ENCODE data around the gene ARMC7. TPM values are rescaled to one million over a fixed set of nuclear protein-coding genes. Genes with fewer than 3 reads are reported as not detected.

ARMC7 gene
- total RNA-seq, 2 donors from 2014 or later: 20.5 to 20.7 TPM

DNA sequence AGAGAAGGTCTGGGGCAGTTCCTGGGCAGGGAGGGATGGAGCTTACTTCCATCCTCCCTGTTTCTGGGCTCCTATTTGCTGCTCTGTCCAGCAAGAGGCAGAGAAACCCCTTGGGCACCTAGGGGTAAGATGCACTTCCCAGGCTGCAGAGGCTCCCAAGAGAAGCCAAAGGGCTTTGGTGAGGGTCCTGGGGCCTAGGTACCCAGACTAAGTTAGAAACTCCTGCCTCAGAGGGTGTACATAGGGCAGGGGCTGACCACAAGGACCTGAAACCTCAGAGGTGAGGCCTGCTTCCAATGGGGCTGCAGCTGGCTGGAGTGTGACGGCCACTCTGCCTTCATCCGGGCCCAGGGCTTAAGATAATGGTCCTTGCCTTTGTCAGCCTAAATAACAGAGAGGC, 1.6 kb upstream of the ARMC7 start:
- intact Hi-C loops (cut with DNase I): loop anchor here (5.0 kb wide), 1 partner anchor 36 kb away; no protein-coding TSS in a partner anchor

DNA sequence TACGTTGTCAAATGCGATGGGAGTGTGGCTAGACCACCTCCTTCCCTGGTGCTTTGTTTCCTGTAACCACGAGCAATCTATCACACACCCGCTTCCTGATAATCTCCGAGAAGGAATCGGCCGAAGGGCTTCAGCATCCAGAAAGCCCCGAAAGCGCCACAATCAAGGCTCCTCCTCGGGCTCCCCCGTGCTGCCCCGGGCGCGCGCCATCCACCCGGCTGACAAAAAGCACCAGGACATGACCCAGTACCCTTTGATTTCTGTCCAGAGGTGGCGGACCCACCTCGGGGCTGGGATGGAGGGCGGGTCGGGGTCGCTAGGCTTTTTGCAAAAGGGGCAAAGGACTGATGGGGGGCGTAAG, 743 bp upstream of the ARMC7 start:
- intact Hi-C loops (cut with DNase I): loop anchor here (5.0 kb wide), 1 partner anchor 37 kb away; no protein-coding TSS in a partner anchor
- Histone ChIP-seq H3K4me1 (peaks cover 9% of the 10 kb centered on the region), H3K27me3 (no peaks in the 10 kb centered on the region), H3K36me3 (no peaks in the 10 kb centered on the region), H3K9me3 (no peaks in the 10 kb centered on the region), H3K27ac (peak overlapping the region; percentile 83), H3K9ac (ENCODE audit: low read depth in 2 of 2, low read length in 2 of 2) (peak overlapping the region; percentile 84 to 87), H3K4me3 (peak overlapping the region; percentile 85)
- no peak for DNase-seq
- TF ChIP-seq, protein P1, sequence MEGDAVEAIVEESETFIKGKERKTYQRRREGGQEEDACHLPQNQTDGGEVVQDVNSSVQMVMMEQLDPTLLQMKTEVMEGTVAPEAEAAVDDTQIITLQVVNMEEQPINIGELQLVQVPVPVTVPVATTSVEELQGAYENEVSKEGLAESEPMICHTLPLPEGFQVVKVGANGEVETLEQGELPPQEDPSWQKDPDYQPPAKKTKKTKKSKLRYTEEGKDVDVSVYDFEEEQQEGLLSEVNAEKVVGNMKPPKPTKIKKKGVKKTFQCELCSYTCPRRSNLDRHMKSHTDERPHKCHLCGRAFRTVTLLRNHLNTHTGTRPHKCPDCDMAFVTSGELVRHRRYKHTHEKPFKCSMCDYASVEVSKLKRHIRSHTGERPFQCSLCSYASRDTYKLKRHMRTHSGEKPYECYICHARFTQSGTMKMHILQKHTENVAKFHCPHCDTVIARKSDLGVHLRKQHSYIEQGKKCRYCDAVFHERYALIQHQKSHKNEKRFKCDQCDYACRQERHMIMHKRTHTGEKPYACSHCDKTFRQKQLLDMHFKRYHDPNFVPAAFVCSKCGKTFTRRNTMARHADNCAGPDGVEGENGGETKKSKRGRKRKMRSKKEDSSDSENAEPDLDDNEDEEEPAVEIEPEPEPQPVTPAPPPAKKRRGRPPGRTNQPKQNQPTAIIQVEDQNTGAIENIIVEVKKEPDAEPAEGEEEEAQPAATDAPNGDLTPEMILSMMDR (IDR thresholded peaks at IDR 0.05): no peak

More for the DNA sequence above, 1.6 kb upstream of the ARMC7 start:
- H3K27me3 ChIP-seq: no peaks in the 10 kb centered on the region
- H3K9ac ChIP-seq (ENCODE audit: low read depth in 2 of 2, low read length in 2 of 2): no peak overlapping the region
- H3K27ac ChIP-seq: no peak overlapping the region
- no peaks in the 10 kb centered on the region for H3K9me3 ChIP-seq
- no peaks in the 10 kb centered on the region for H3K36me3 ChIP-seq
- no peak overlapping the region for H3K4me3 ChIP-seq
- TF ChIP-seq, protein P1 (IDR thresholded peaks at IDR 0.05): no peak
- no peak for DNase-seq
- H3K4me1 ChIP-seq: peaks cover 9% of the 10 kb centered on the region

DNA sequence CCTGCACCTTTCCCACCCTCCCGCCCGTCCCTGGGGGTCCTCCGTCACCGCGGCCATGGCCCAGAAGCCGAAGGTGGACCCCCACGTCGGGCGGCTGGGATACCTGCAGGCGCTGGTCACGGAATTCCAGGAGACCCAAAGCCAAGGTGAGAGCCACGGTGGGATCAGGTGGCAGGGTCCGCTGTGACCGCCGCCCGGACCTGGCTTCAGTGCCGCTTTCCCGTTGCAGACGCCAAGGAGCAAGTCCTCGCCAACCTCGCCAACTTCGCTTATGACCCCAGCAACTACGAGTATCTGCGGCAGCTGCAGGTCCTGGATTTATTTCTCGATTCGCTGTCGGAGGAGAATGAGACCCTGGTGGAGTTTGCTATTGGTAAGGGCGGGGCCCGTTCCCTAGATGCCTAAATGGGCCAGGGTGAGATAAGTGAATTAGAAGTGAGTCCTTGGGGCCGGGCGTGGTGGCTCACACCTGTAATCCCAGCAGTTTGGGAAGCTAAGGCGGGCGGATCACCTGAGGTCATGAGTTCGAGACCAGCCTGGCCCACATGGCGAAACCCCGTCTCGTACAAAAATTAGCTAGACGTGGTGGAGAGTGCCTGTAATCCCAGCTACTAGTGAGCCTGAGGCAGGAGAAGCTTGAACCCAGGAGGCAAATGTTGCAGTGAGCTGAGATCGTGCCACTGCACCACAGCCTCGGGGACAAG, 617 bp downstream of the ARMC7 start:
- TF ChIP-seq, protein P1 (IDR thresholded peaks at IDR 0.05): no peak
- intact Hi-C loops (cut with DNase I): loop anchor here (5.0 kb wide), 2 partner anchors 62 to 92 kb away; no protein-coding TSS in a partner anchor
- peaks cover 9% of the 10 kb centered on the region for H3K4me1 ChIP-seq
- peak; percentile 55 for DNase-seq
- peak overlapping the region; percentile 84 to 87 for H3K9ac ChIP-seq (ENCODE audit: low read depth in 2 of 2, low read length in 2 of 2)
- H3K27ac ChIP-seq: peak overlapping the region; percentile 83
- peak overlapping the region; percentile 85 for H3K4me3 ChIP-seq
- H3K36me3 ChIP-seq: no peaks in the 10 kb centered on the region
- no peaks in the 10 kb centered on the region for H3K27me3 ChIP-seq
- H3K9me3 ChIP-seq: no peaks in the 10 kb centered on the region

DNA sequence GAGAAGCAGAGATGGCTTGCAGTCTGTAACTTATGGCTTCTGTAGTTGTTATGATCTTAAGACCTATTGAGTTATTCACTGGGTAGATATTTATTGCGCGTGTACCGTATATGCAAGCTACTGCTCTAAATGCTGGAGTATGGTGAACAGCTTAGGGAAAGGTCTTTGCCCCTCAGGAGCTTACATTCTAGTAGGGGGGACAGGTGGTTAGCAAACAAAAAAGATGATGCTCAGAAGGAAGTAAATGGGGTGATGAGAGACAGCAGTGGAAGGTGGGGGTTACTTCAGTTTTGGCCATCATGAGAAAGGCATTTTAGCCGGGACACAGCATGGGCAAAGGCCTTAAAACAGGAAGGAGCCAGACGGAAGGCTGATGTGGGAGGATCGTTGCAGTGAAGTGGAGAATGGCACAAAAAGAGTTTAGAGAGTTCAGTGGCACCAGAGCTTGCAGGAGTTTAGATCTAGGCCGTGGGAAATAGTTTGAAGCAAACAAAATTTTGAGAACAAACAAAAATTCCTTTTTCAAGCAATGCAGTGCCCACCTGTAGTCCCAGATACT, 2.1 kb downstream of the ARMC7 start:
- Histone ChIP-seq H3K4me1 (peaks cover 9% of the 10 kb centered on the region), H3K27ac (no peak overlapping the region), H3K27me3 (no peaks in the 10 kb centered on the region), H3K9me3 (no peaks in the 10 kb centered on the region), H3K4me3 (no peak overlapping the region), H3K9ac (ENCODE audit: low read depth in 2 of 2, low read length in 2 of 2) (peak overlapping the region in 1 of 2 donors; percentile 26), H3K36me3 (no peaks in the 10 kb centered on the region)
- intact Hi-C loops (cut with DNase I): loop anchor here (5.0 kb wide), 2 partner anchors 60 to 90 kb away; no protein-coding TSS in a partner anchor
- no peak for DNase-seq
- TF ChIP-seq, protein P1 (IDR thresholded peaks at IDR 0.05): no peak

DNA sequence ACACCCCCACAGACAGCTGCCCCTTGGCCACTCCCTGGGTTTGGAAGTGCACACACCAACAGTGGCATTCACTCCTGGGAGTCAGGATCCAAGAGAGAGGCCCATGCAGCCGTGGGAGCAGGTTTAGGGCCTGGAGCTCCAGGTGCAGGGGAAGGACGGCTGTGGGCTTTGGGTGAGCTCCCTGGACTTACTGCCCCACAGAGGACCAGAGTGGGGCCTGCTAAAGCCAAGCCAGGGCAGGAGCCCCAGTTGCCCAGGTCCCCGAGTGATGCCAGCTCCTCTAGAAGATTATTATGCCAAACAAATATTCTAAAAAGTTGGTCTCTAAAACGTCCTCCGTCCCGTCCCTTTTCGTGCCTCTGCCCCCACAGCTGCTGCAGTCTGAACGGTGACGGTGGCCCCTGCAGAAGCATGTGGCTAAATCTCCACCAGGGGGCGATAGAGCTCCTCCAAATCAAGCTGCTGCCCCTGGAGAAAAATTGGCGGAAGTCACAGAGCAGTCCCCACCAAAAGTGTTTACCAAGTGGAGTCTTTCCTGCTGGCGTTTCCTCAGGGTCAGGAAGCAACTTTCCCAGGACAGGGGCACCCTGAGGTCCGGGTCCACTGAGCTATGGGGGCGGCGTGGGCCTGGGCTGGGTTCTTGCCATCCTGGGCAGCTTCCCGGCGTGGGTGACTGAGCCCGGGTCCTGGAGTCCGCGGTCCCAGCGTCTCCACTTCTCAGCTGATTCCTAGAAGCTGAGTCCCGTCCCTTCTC, 4.2 kb downstream of the ARMC7 start:
- TF ChIP-seq, protein P1 (IDR thresholded peaks at IDR 0.05): peak; percentile 96
- Histone ChIP-seq H3K27me3 (no peaks in the 10 kb centered on the region), H3K27ac (peak overlapping the region; percentile 87), H3K4me3 (peak overlapping the region; percentile 44), H3K36me3 (no peaks in the 10 kb centered on the region), H3K9me3 (no peaks in the 10 kb centered on the region), H3K4me1 (peaks cover 9% of the 10 kb centered on the region), H3K9ac (ENCODE audit: low read depth in 2 of 2, low read length in 2 of 2) (peak overlapping the region; percentile 74 to 93)
- DNase-seq: peak; percentile 96
- intact Hi-C loops (cut with DNase I): loop anchor here (1.0 to 5.0 kb wide), 3 partner anchors 17 to 88 kb away; partner anchors contain the start of gene NT5C

Data from colonic mucosa (tissue), 4 donors.